Ecto neural progenitor cell (in vitro differentiated cells): ENCODE measurements around the gene ABTB2.
A peak's percentile ranks its signal among the peaks of the same experiment; 100 is the strongest.
"Not testable (repeated sequence)": the region's sequence is repeated elsewhere in the genome, so short reads cannot be mapped to it uniquely, and the experiment has no call there.

Experiments
- DNase-seq: peaks from one replicate; pipeline ENCODE4 v3.0.0-alpha.2; 2018; ENCODE audit warnings: low spot score

Gene ABTB2

GRCh38 chr11:34262531-34263081, 95.2 kb downstream of the ABTB2 start:
- no peak for DNase-seq

- no peak for DNase-seq
Measured at GRCh38 chr11:34261820-34262219, 96.0 kb downstream of the ABTB2 start.

- no peak for DNase-seq
Measured at GRCh38 chr11:34261095-34261494, 96.7 kb downstream of the ABTB2 start.

- DNase-seq = no peak
Measured at GRCh38 chr11:34260072-34260575, 97.7 kb downstream of the ABTB2 start.

GRCh38 chr11:34259087-34259486, 98.7 kb downstream of the ABTB2 start:
- DNase-seq = no peak

- DNase-seq = no peak
Measured at GRCh38 chr11:34256626-34257025, 101.2 kb downstream of the ABTB2 start.

GRCh38 chr11:34256150-34256549, 101.7 kb downstream of the ABTB2 start:
- DNase-seq = no peak

GRCh38 chr11:34255101-34255500, 102.7 kb downstream of the ABTB2 start:
- DNase-seq = no peak

GRCh38 chr11:34254011-34254410, 103.8 kb downstream of the ABTB2 start:
- DNase-seq = no peak

GRCh38 chr11:34252651-34253050, 105.2 kb downstream of the ABTB2 start:
- no peak for DNase-seq

GRCh38 chr11:34252015-34252414, 105.8 kb downstream of the ABTB2 start:
- DNase-seq = no peak

- DNase-seq = no peak
Measured at GRCh38 chr11:34251589-34251980, 106.2 kb downstream of the ABTB2 start.

- DNase-seq = peak; percentile 63
Measured at GRCh38 chr11:34250732-34251588, 106.8 kb downstream of the ABTB2 start.

GRCh38 chr11:34250211-34250610, 107.6 kb downstream of the ABTB2 start:
- DNase-seq = no peak

- no peak for DNase-seq
Measured at GRCh38 chr11:34249439-34249838, 108.4 kb downstream of the ABTB2 start.

- not testable (repeated sequence) for DNase-seq
Measured at GRCh38 chr11:34246511-34246910, 111.3 kb downstream of the ABTB2 start.

GRCh38 chr11:34245041-34245440, 112.8 kb downstream of the ABTB2 start:
- DNase-seq = no peak

- DNase-seq = no peak
Measured at GRCh38 chr11:34243600-34244464, 114.0 kb downstream of the ABTB2 start.

GRCh38 chr11:34242037-34242625, 115.7 kb downstream of the ABTB2 start:
- DNase-seq = no peak

GRCh38 chr11:34240150-34240494, 117.7 kb downstream of the ABTB2 start:
- DNase-seq = no peak

- no peak for DNase-seq
Measured at GRCh38 chr11:34239465-34240149, 118.2 kb downstream of the ABTB2 start.

- DNase-seq = no peak
Measured at GRCh38 chr11:34238966-34239365, 118.8 kb downstream of the ABTB2 start.
